Upper lobe of right lung (tissue), 1 donor: ENCODE measurements around the gene TRMT1. TPM values are rescaled to one million over a fixed set of nuclear protein-coding genes. Genes with fewer than 3 reads are reported as not detected.

Experiments used
- ATAC-seq: fragments of 200-7000 bp; cut with Tn5 transposase; one replicate; pipeline ENCODE4 v1.9.1; 2020; ENCODE audit warnings: mild to moderate bottlenecking, moderate library complexity
- DNase-seq: peaks from one replicate; pipeline ENCODE4 v3.0.0-alpha.2; 2020
- H3K27ac ChIP-seq: fragments of 200-600 bp; one replicate; pipeline ENCODE4 v1.8.0; 2022
- H3K27me3 ChIP-seq: fragments of 200-600 bp; one replicate; pipeline ENCODE4 v1.8.0; 2022; ENCODE audit warnings: mild to moderate bottlenecking
- H3K36me3 ChIP-seq: fragments of 200-600 bp; one replicate; pipeline ENCODE4 v1.8.0; 2022
- H3K4me1 ChIP-seq: fragments of 200-600 bp; one replicate; pipeline ENCODE4 v1.8.0; 2022
- H3K4me3 ChIP-seq: fragments of 200-600 bp; one replicate; pipeline ENCODE4 v1.8.0; 2022; ENCODE audit warnings: mild to moderate bottlenecking
- H3K9me3 ChIP-seq: fragments of 200-600 bp; one replicate; pipeline ENCODE4 v1.8.0; 2022
- CTCF ChIP-seq: fragments of 200-600 bp; IDR thresholded peaks from one replicate; pipeline ENCODE4 v1.8.0; 2022; ENCODE audit warnings: antibody characterized with exemption
- intact Hi-C: fragments of 100-400 bp; cut with DNase I; formaldehyde crosslinking; loops from one replicate; pipeline ENCODE4 v1.11.0; 2022
- total RNA-seq: library from RNA; stranded (reverse); fragmentation: NEBNext Ultra II Directional; extraction: Animal tissue kit (Norgen Biotek cat#: 25700); gene quantifications from one replicate; pipeline ENCODE4 v1.2.1, GENCODE V29; 2021
- donor health status: DM: no; HTN: yes; CAD: no; lungs with severe emphysema.

Gene TRMT1
- total RNA-seq, 1 donor from 2014 or later = 33.7 TPM

DNA sequence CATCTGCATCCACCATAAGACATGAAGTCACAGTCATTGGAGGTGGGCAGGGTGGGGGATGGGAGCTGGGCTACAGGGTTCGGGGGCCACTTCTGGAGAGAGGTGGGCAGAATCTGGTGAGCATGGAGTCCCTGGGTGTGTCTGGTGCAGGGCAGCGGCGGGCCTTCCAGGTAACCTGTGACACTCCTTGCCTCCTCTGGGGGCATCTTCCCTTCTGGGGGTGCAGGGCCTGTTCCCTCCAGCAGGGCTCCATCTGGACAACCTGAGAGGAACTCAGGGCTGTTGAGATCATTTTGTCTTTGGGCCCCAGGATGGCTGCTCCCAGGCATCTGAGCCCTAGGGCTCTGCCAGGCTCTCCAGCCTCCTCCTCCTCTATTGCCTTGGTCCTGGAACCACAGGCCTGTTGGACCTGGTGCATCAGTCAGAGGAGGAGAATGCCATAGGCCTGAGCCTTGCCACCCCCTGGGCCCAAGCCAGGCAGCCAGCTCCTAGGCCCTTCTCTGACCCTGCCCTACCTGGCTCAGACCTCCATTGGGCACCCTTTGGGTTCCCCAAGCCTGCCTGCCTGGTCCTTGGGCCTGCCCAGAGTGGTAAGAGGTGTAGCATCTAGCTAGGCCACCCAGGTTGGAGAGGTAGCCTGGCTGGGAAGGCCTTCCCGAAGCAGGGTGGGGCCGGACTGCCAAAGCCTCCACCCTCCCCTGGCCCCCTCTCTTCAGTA is 27.2 kb downstream of the TRMT1 start:
- no peak for TF ChIP-seq CTCF
- Histone ChIP-seq H3K4me1 (peaks cover 37% of the 10 kb centered on the region), H3K27me3 (no peaks in the 10 kb centered on the region), H3K4me3 (no peak overlapping the region), H3K27ac (peak overlapping the region; percentile 55), H3K36me3 (peaks cover 23% of the 10 kb centered on the region), H3K9me3 (no peaks in the 10 kb centered on the region)
- intact Hi-C loops = no loop called here
- DNase-seq = no peak
- ATAC-seq = no peak

GRCh38 chr19:13087795-13088537 is 28.6 kb downstream of the TRMT1 start:
- no peak for TF ChIP-seq CTCF
- no peak for DNase-seq
- no peaks in the 10 kb centered on the region for H3K9me3 ChIP-seq
- H3K36me3 ChIP-seq = peaks cover 33% of the 10 kb centered on the region
- ATAC-seq = no peak
- no peak overlapping the region for H3K4me3 ChIP-seq
- intact Hi-C loops = no loop called here
- H3K27me3 ChIP-seq = no peaks in the 10 kb centered on the region
- no peak overlapping the region for H3K27ac ChIP-seq
- peaks cover 28% of the 10 kb centered on the region for H3K4me1 ChIP-seq

DNA sequence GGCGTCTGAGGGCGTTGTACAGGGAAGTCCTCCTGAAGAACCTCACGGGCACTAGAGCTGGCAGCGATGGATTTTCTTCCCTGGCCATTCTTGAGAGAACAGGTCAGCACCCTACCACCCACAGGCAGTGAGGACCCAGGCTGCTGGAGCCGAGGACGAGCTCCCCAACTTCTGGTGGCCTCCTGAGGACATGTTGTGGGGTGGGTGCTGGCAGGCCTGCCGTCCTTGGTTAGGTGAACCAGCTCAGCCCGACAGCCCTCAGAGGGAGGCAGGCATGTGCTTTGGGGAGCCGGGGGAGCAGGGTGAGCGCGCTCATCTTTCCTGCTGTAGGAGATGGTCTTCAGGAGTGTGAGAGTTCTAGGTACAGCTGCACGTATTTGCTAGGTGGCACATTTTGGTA is 29.2 kb downstream of the TRMT1 start:
- no peak for ATAC-seq
- no peak for TF ChIP-seq CTCF
- Histone ChIP-seq H3K4me1 (peaks cover 21% of the 10 kb centered on the region), H3K36me3 (peaks cover 33% of the 10 kb centered on the region), H3K27ac (no peak overlapping the region), H3K9me3 (no peaks in the 10 kb centered on the region), H3K4me3 (no peak overlapping the region), H3K27me3 (no peaks in the 10 kb centered on the region)
- intact Hi-C loops = no loop called here
- DNase-seq = no peak

DNA sequence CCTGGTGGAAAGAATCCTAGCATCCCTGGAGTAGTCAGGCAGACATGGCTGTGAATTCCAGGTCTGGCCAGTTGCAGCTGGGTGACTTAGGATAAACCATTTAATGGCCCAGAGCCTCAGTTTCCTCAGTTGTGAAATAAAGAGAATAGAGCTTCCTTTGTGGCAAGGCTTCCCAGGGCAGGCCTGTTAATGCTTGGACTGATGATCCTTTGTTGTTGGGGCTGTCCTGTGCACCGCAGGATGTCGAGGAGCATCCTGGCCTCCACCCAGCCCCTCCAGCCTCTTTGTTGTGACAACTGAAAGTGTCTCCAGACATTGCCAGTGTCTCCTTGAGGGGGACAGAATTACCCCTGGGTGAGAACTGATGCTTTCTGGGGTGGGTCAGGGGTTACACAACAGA is 30.2 kb downstream of the TRMT1 start:
- ATAC-seq = no peak
- Histone ChIP-seq H3K27me3 (no peaks in the 10 kb centered on the region), H3K36me3 (peaks cover 33% of the 10 kb centered on the region), H3K9me3 (no peaks in the 10 kb centered on the region), H3K4me3 (no peak overlapping the region), H3K27ac (no peak overlapping the region), H3K4me1 (peaks cover 17% of the 10 kb centered on the region)
- no peak for DNase-seq
- intact Hi-C loops = no loop called here
- no peak for TF ChIP-seq CTCF

GRCh38 chr19:13085666-13086065 is 30.9 kb downstream of the TRMT1 start:
- ATAC-seq = peak; percentile 87

More at GRCh38 chr19:13085666-13086065, 30.9 kb downstream of the TRMT1 start:
- peaks cover 29% of the 10 kb centered on the region for H3K36me3 ChIP-seq
- peak overlapping the region; percentile 30 for H3K27ac ChIP-seq
- H3K9me3 ChIP-seq = no peaks in the 10 kb centered on the region
- H3K27me3 ChIP-seq = no peaks in the 10 kb centered on the region
- H3K4me1 ChIP-seq = peaks cover 13% of the 10 kb centered on the region
- intact Hi-C loops = no loop called here
- DNase-seq = peak; percentile 78
- TF ChIP-seq CTCF = no peak
- H3K4me3 ChIP-seq = no peak overlapping the region
